HG03103 (cell line): Measurements from ENCODE around the gene POT1.

Source experiments
- ATAC-seq: cut with Tn5 transposase; IDR thresholded peaks from one replicate; pipeline ENCODE4 v1.9.1; 2021; ENCODE audit warnings: low read depth; ENCODE audit not compliant: unreplicated experiment

Gene POT1

DNA sequence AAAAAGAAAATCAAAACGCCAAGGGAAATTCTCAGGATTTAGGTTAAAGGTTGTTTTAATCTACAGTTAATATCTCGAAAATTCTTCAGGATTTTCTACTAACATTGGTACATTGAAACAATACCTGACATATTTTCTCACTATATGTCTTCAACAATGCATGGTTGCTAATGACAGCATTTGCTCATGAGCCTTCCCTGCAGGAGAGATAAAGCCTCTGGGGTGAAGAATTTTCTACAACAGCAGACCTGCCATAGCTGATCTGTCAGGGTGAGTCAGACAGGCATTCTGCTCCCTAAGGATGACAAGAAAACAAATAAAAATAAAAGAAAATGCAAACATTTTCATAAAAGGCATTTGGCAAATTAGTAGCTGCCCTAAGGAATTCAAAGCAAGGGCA lies 152.4 kb downstream of the POT1 start:
- ATAC-seq, result no peak

DNA sequence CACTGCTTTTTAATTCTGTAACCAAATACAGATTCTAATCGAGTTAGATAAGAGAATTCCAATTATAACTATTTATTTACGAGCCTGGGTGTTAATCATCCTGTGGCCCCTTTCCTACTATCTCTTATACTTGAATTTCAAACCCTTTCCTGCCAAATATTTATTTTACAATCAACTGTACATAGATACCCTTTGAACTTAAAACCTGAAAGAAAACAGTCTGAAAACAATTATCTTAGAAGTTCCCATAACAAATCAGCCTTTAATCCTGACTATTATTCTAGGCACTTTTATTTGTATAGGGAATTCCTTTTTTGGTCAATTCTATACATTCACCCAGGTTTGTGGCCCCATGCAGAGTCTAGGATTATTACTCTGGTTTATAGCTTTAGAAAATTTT lies 153.5 kb downstream of the POT1 start:
- ATAC-seq, result no peak

DNA sequence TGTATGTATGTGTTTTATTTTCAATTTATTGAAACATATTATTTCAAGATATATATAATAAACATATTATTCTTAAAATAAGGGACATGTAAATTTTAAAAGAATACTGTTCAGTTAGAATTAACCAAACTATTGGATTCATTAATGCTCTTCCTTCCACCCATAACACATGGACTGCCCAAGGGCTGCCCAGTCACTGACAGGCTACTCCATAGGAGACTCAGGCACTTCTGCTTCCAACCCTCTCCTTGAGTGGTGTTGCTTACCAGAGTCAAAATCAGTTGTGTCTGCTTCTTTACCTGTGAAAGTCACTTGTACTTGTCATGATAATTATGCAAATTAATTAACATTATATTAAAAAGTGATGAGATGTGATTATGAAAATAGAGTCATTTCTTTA lies 154.2 kb downstream of the POT1 start:
- ATAC-seq, result no peak

DNA sequence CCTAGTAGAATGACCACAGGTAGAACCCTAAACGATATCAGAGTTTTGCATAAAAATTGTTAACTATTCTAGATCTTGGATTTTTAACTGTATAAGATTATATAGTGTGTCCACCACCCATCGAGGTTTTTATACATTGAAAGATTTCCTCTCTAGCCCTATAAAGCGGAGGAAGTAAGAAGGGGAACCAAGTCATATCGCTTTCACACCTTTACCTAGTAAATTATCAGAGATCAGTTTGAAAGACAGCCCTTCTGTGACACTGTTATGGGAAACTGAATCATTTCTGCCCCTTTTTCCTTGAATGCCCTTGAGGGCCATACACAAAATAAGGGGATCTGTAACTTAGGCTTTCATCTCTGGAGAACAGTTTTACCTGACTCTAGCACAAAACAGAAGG lies 155.7 kb downstream of the POT1 start:
- no peak for ATAC-seq

DNA sequence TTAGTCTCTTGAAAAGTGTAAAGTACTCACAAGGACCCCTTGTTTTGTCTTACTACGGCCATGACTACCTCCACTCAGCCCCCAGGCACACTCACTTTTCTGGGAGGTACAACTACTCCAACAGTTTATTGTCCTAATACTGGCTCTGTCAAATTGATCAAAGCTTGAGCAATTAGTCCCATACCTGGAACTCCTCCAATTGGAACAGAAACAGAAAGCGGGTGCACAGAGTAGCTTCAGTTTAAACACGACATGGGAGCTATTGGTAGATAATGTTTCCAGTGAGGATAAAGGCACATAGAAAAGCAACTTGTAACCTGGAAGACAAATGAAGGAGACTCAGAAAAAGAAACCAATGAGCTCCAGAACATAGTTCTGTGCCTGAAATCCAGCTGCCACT lies 156.3 kb downstream of the POT1 start:
- no peak for ATAC-seq
